Colonic mucosa (tissue), 4 donors: Measurements from ENCODE around the gene LZTFL1. TPM values are rescaled to one million over a fixed set of nuclear protein-coding genes. Genes with fewer than 3 reads are reported as not detected.

Source experiments
- DNase-seq: peaks from one replicate; pipeline ENCODE4 v3.0.0-alpha.2; 2020
- H3K27ac ChIP-seq: fragments of 200-600 bp; one replicate; pipeline ENCODE4 v1.8.0; 2021
- H3K27me3 ChIP-seq: fragments of 200-600 bp; one replicate; pipeline ENCODE4 v1.8.0; 2021
- H3K36me3 ChIP-seq: fragments of 200-600 bp; one replicate; pipeline ENCODE4 v1.8.0; 2021
- H3K4me1 ChIP-seq: fragments of 200-600 bp; one replicate; pipeline ENCODE4 v1.8.0; 2021; ENCODE audit warnings: mild to moderate bottlenecking
- H3K4me3 ChIP-seq: fragments of 200-600 bp; one replicate; pipeline ENCODE4 v1.8.0; 2021
- H3K9ac ChIP-seq, 2 donors: one replicate each; pipeline ENCODE4 v1.7.0; 2013; ENCODE audit warnings: control low read depth in 2 of 2, low read depth in 2 of 2, low read length in 2 of 2
- H3K9me3 ChIP-seq: fragments of 200-600 bp; one replicate; pipeline ENCODE4 v1.8.0; 2021
- CTCF ChIP-seq: fragments of 200-600 bp; IDR thresholded peaks from one replicate; pipeline ENCODE4 v1.8.0; 2022; ENCODE audit warnings: antibody characterized with exemption, mild to moderate bottlenecking
- intact Hi-C: fragments of 100-400 bp; cut with DNase I; formaldehyde crosslinking; loops from one replicate; pipeline ENCODE4 v1.14.1; 2022
- total RNA-seq, 2 donors: library from RNA; stranded (reverse); fragmentation: NEBNext Ultra II Directional in 1 of 2; extraction: Animal tissue kit (Norgen Biotek cat#: 25700) in 1 of 2; gene quantifications; one replicate each; pipeline ENCODE4 v1.2.1, GENCODE V29; 2021
- donor health status: healthy.
- donor health status: DM: no; HTN: no; CAD: no.
- donor health status: DM: no; HTN: no; CAD: no.

The LZTFL1 gene
- total RNA-seq, 2 donors from 2014 or later, result 10.5 to 11.4 TPM

GRCh38 chr3:45775571-45776300 lies 66.2 kb downstream of the LZTFL1 start:
- H3K9ac ChIP-seq, result peak overlapping the region in 1 of 2 donors; percentile 7
- DNase-seq, result no peak
- no peak overlapping the region for H3K4me3 ChIP-seq
- intact Hi-C loops, result no loop called here
- no peaks in the 10 kb centered on the region for H3K36me3 ChIP-seq
- H3K27ac ChIP-seq, result no peak overlapping the region
- H3K27me3 ChIP-seq, result no peaks in the 10 kb centered on the region
- no peaks in the 10 kb centered on the region for H3K9me3 ChIP-seq
- peaks cover 11% of the 10 kb centered on the region for H3K4me1 ChIP-seq
- TF ChIP-seq CTCF, result no peak

- no peaks in the 10 kb centered on the region for H3K36me3 ChIP-seq
Observed at GRCh38 chr3:45774581-45775521, 67.1 kb downstream of the LZTFL1 start.

GRCh38 chr3:45773714-45774449 lies 68.0 kb downstream of the LZTFL1 start:
- peaks cover 11% of the 10 kb centered on the region for H3K4me1 ChIP-seq
- H3K27ac ChIP-seq, result peak overlapping the region; percentile 57
- H3K9me3 ChIP-seq, result no peaks in the 10 kb centered on the region
- no peak overlapping the region for H3K4me3 ChIP-seq
- intact Hi-C loops, result no loop called here
- peak overlapping the region in 1 of 2 donors; percentile 42 for H3K9ac ChIP-seq
- H3K36me3 ChIP-seq, result no peaks in the 10 kb centered on the region
- H3K27me3 ChIP-seq, result no peaks in the 10 kb centered on the region
- peak; percentile 69 for DNase-seq
- TF ChIP-seq CTCF, result no peak

More at GRCh38 chr3:45774581-45775521, 67.1 kb downstream of the LZTFL1 start:
- TF ChIP-seq CTCF, result no peak
- H3K27me3 ChIP-seq, result no peaks in the 10 kb centered on the region
- H3K4me3 ChIP-seq, result no peak overlapping the region
- H3K27ac ChIP-seq, result peak overlapping the region; percentile 57
- H3K9me3 ChIP-seq, result no peaks in the 10 kb centered on the region
- peak; percentile 42 for DNase-seq
- intact Hi-C loops, result no loop called here
- peak overlapping the region in 1 of 2 donors; percentile 42 for H3K9ac ChIP-seq
- H3K4me1 ChIP-seq, result peaks cover 11% of the 10 kb centered on the region

Other genes starting within 250 kb of the LZTFL1 start
- gene LIMD1, start 247.4 kb downstream of the LZTFL1 start, total RNA-seq, result 10 to 100 TPM; 38.4 to 51.0 TPM
- gene SACM1L, start 152.7 kb downstream of the LZTFL1 start, total RNA-seq, result 10 to 100 TPM; 47.2 TPM
- 1 to 10 TPM; 4.2 to 4.4 TPM for gene SLC6A20, start 45.6 kb downstream of the LZTFL1 start, total RNA-seq
- gene CCR9, start 44.4 kb upstream of the LZTFL1 start, total RNA-seq, result under 1 TPM in 1 of 2 donors, not detected in 1; 0.13 TPM
- 1 to 10 TPM; 1.0 to 1.6 TPM for gene CXCR6, start 101.3 kb upstream of the LZTFL1 start, total RNA-seq
- 10 to 100 TPM; 21.7 to 30.8 TPM for gene FYCO1, start 153.7 kb upstream of the LZTFL1 start, total RNA-seq
- under 1 TPM; 0.05 to 0.17 TPM for gene XCR1, start 185.4 kb upstream of the LZTFL1 start, total RNA-seq